Right lobe of liver (tissue), 6 donors: ENCODE data around the gene PAQR8. TPM values are rescaled to one million over a fixed set of nuclear protein-coding genes. Genes with fewer than 3 reads are reported as not detected.

ENCODE experiments used
- ATAC-seq, 4 donors: fragments of 200-7000 bp; cut with Tn5 transposase; one replicate each; pipeline ENCODE4 v1.9.1; 2020; ENCODE audit warnings: mild to moderate bottlenecking in 4 of 4, moderate library complexity in 4 of 4
- DNase-seq, 3 donors: peaks; one replicate each; pipeline ENCODE4 v3.0.0-alpha.2; 2020
- H3K27ac ChIP-seq, 3 donors: fragments of 200-600 bp; one replicate each; pipeline ENCODE4 v1.8.0; 2022
- H3K27me3 ChIP-seq, 2 donors: fragments of 200-600 bp; one replicate each; pipeline ENCODE4 v1.8.0; 2022
- H3K36me3 ChIP-seq, 4 donors: fragments of 200-600 bp; sonication (generic) in 1 of 4; one replicate each; pipeline versions ENCODE4 v1.5.1 to v1.8.0; 2017 to 2022; ENCODE audit warnings: control low read depth in 1 of 4
- H3K4me1 ChIP-seq, 4 donors: fragments of 200-600 bp; sonication (generic) in 1 of 4; one replicate each; pipeline versions ENCODE4 v1.5.1 to v1.8.0; 2017 to 2022; ENCODE audit warnings: control low read depth in 1 of 4
- H3K4me3 ChIP-seq, 3 donors: fragments of 200-600 bp; one replicate each; pipeline ENCODE4 v1.8.0; 2022
- H3K9me3 ChIP-seq, 4 donors: fragments of 200-600 bp; sonication (generic) in 1 of 4; one replicate each; pipeline versions ENCODE4 v1.5.1 to v1.8.0; 2017 to 2022; ENCODE audit warnings: control low read depth in 1 of 4
- POLR2A ChIP-seq: fragments of 450-650 bp; IDR thresholded peaks from one replicate; pipeline ENCODE4 v1.6.1; 2017; ENCODE audit warnings: antibody characterized with exemption, mild to moderate bottlenecking
- WGBS: methylation state at CpG from one replicate; pipeline ENCODE4 v1.1.6; 2018; ENCODE audit warnings: low coverage, low lambda C conversion rate; ENCODE audit not compliant: insufficient coverage; ENCODE audit errors: missing lambda C conversion rate; 5-methylcytosine and 5-hydroxymethylcytosine counted together
- intact Hi-C, 2 donors: fragments of 100-400 bp; cut with DNase I; formaldehyde crosslinking; loops; one replicate each; pipeline versions ENCODE4 v1.11.2 to v1.14.1; 2022
- total RNA-seq, 6 experiments: library from RNA; depleted of rRNA in 2 of 6; stranded (reverse); fragments of >200 nt in 2 of 6; fragmentation: NEBNext Ultra II Directional in 3 of 6; extraction: Animal tissue kit (Norgen Biotek cat#: 25700) in 3 of 6; gene quantifications; one replicate each; pipeline versions ENCODE4 v1.1.0 to v1.2.4, GENCODE V29; 2016 to 2023
- TF ChIP-seq, protein P1 (sequence below), 4 donors: fragments of 200-600 bp in 3 of 4; fragments of 450-650 bp in 1 of 4; IDR thresholded peaks; one replicate each; pipeline versions ENCODE4 v1.5.1 to v1.8.0; 2016 to 2022; ENCODE audit warnings: antibody characterized with exemption in 4 of 4, mild to moderate bottlenecking in 2 of 4
- donor health status: DM: no; HTN: yes; CAD: no.
- donor health status: DM: no; HTN: no; CAD: no.
- donor health status: DM: no; HTN: no; CAD: no.
- donor health status: DM: no; HTN: yes; CAD: no.
- donor health status: DM: no; HTN: yes; CAD: no.

Gene PAQR8
- total RNA-seq, 6 experiments from 2014 or later, result 0.29 to 1.5 (median 0.77) TPM

DNA sequence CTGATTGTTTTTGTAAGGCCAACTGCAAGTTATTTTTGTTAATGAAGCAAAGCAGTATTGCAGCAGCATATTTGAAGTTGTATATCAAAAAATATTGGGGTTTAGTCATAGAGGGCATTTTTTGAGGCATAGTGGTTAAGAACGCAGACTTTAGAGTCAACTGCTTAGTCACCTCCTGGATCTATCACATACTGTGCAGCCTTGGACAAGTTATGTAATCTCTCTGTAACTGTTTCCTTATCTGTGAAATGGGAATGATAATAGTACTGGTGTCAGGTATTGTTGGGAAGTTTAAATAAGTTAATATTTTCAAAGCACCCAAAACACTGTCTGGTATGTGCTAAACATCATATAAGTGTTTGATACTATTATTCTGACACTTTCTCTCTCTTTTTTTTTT lies 31.0 kb downstream of the PAQR8 start:
- intact Hi-C loops, result loop anchor here in 1 of 2 donors (10.0 kb wide), 1 partner anchor 108 kb away; the partner anchor contains the start of gene MCM3
- no peak for ATAC-seq
- H3K4me3 ChIP-seq, result no peak overlapping the region
- no peaks in the 10 kb centered on the region for H3K27me3 ChIP-seq
- no peaks in the 10 kb centered on the region for H3K36me3 ChIP-seq
- no peak overlapping the region for H3K27ac ChIP-seq
- DNase-seq, result no peak
- no peaks in the 10 kb centered on the region for H3K9me3 ChIP-seq
- no peak for TF ChIP-seq POLR2A
- TF ChIP-seq, protein P1, sequence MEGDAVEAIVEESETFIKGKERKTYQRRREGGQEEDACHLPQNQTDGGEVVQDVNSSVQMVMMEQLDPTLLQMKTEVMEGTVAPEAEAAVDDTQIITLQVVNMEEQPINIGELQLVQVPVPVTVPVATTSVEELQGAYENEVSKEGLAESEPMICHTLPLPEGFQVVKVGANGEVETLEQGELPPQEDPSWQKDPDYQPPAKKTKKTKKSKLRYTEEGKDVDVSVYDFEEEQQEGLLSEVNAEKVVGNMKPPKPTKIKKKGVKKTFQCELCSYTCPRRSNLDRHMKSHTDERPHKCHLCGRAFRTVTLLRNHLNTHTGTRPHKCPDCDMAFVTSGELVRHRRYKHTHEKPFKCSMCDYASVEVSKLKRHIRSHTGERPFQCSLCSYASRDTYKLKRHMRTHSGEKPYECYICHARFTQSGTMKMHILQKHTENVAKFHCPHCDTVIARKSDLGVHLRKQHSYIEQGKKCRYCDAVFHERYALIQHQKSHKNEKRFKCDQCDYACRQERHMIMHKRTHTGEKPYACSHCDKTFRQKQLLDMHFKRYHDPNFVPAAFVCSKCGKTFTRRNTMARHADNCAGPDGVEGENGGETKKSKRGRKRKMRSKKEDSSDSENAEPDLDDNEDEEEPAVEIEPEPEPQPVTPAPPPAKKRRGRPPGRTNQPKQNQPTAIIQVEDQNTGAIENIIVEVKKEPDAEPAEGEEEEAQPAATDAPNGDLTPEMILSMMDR (IDR thresholded peaks at IDR 0.05), result no peak
- 35% methylated on average over 1 of the region's 1 CpG for WGBS
- H3K4me1 ChIP-seq, result peaks cover 0 to 16% (median 7%) of the 10 kb centered on the region in 4 donors

- Histone ChIP-seq H3K27ac (no peak overlapping the region), H3K4me1 (peaks cover 0 to 12% (median 6%) of the 10 kb centered on the region in 4 donors), H3K9me3 (no peaks in the 10 kb centered on the region), H3K4me3 (no peak overlapping the region), H3K36me3 (no peaks in the 10 kb centered on the region), H3K27me3 (no peaks in the 10 kb centered on the region)
- TF ChIP-seq POLR2A, result no peak
- TF ChIP-seq, protein P1 (IDR thresholded peaks at IDR 0.05), result no peak
- intact Hi-C loops, result loop anchor here in 1 of 2 donors (10.0 kb wide), 1 partner anchor 109 kb away; the partner anchor contains the start of gene MCM3
- DNase-seq (no peak), ATAC-seq (no peak)
- WGBS, result 100% methylated on average over 1 of the region's 1 CpG
Observed at GRCh38 chr6:52393780-52394179, 31.8 kb downstream of the PAQR8 start.

- Histone ChIP-seq H3K4me1 (peaks cover 0 to 8% (median 3%) of the 10 kb centered on the region in 4 donors), H3K4me3 (no peak overlapping the region), H3K36me3 (no peaks in the 10 kb centered on the region), H3K27ac (no peak overlapping the region), H3K9me3 (no peaks in the 10 kb centered on the region), H3K27me3 (no peaks in the 10 kb centered on the region)
- 75% methylated on average over 3 of the region's 4 CpGs for WGBS
- DNase-seq (no peak), ATAC-seq (no peak)
- TF ChIP-seq POLR2A, result no peak
- TF ChIP-seq, protein P1 (IDR thresholded peaks at IDR 0.05), result no peak
- intact Hi-C loops, result loop anchor here in 1 of 2 donors (10.0 kb wide), 1 partner anchor 109 kb away; the partner anchor contains the start of gene MCM3
Observed at GRCh38 chr6:52394251-52394666, 32.3 kb downstream of the PAQR8 start.

DNA sequence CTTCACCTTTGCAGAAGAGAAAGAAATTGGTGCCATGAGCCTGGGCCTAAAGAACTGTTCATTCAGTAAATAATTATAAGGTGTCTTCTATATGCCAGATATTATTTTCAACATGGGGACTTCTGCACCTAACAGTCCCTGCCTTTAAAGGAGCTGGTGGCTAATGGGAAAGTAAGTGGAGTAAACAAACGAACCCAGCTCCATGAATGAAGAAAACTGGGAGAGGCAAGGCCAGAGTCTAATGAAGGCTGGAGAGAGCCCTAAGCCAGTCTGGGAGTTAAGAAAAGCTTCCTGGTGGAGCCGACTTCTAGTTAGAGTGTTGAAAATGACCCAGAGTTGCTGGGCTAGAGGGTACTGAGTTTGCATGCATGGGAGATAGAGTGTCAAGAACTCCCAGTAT lies 34.0 kb downstream of the PAQR8 start:
- Histone ChIP-seq H3K4me3 (no peak overlapping the region), H3K27ac (no peak overlapping the region), H3K9me3 (no peaks in the 10 kb centered on the region), H3K27me3 (no peaks in the 10 kb centered on the region), H3K36me3 (no peaks in the 10 kb centered on the region), H3K4me1 (no peaks in the 10 kb centered on the region)
- no peak for ATAC-seq
- no peak for DNase-seq
- intact Hi-C loops, result loop anchor here in 1 of 2 donors (10.0 kb wide), 1 partner anchor 111 kb away; the partner anchor contains the start of gene MCM3
- no peak for TF ChIP-seq POLR2A
- TF ChIP-seq, protein P1 (IDR thresholded peaks at IDR 0.05), result no peak
- WGBS, result 72% methylated on average over 2 of the region's 2 CpGs
